ENCODE data around the gene HDAC9. TPM values are rescaled to one million over a fixed set of nuclear protein-coding genes. Genes with fewer than 3 reads are reported as not detected.

HDAC9 gene
- total RNA-seq, 2 experiments from 2014 or later = 0.14 to 0.72 TPM

DNA sequence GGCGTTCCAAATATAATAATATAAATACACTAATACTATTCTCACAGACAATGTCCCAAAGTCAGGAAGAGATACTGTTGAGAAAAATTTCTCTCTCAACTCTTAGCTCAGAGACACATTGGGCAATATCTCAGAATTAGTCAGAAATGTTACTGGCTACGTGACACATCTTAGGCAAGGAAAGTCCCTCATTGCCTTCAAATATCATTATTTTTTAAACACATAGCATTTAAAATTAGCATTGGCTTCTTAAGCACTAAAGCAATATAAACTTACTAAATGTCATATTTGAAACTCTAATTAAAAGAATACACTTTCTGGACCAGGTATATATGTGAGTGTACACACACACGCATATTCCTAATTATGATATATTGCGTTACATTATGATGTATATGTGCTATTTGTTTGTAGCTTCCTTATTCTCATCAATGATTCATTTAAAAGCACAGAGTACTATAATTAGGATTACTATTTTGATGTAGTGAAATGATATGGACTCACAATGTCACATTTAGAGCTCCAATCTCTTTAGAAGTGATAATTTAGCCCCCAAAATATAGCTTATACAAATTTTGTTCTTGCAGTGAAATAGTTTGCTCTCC lies 366.1 kb downstream of the HDAC9 start:
- H3K4me1 Mint-ChIP-seq = peaks cover 2% of the 10 kb centered on the region

DNA sequence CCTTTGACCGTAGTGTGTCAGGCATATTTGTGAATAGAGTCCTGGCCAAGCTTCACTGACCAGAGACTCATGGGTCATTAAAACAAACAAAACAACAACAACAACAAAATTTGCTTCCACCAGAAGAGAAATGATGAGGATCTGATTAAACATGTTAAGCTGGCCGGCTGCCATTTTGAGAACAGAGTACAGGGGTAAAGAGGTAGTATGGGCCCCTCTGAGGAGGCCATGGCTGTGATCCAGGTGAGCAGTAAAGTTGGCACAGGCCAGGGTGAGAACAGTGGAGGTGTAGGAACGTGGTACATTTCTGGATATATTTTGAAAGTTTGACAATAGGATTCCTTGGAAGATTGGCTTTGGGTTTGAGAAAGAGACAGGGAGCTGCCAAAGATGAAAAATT lies 369.4 kb downstream of the HDAC9 start:
- Mint-ChIP-seq H3K36me3 (no peaks in the 10 kb centered on the region), H3K4me3 (no peak overlapping the region), H3K27ac (no peak overlapping the region), H3K27me3 (no peaks in the 10 kb centered on the region), H3K9me3 (peaks cover 7% of the 10 kb centered on the region), H3K4me1 (no peaks in the 10 kb centered on the region)
- DNase-seq = no peak

More for the DNA sequence above, 366.1 kb downstream of the HDAC9 start:
- Mint-ChIP-seq H3K4me3 (no peak overlapping the region), H3K27ac (no peak overlapping the region), H3K36me3 (no peaks in the 10 kb centered on the region), H3K9me3 (peaks cover 4% of the 10 kb centered on the region), H3K27me3 (no peaks in the 10 kb centered on the region)
- DNase-seq = no peak

GRCh38 chr7:18866359-18867036 lies 370.9 kb downstream of the HDAC9 start:
- Mint-ChIP-seq H3K27me3 (no peaks in the 10 kb centered on the region), H3K27ac (no peak overlapping the region), H3K4me3 (no peak overlapping the region), H3K9me3 (peaks cover 8% of the 10 kb centered on the region), H3K36me3 (no peaks in the 10 kb centered on the region), H3K4me1 (no peaks in the 10 kb centered on the region)
- DNase-seq = no peak

DNA sequence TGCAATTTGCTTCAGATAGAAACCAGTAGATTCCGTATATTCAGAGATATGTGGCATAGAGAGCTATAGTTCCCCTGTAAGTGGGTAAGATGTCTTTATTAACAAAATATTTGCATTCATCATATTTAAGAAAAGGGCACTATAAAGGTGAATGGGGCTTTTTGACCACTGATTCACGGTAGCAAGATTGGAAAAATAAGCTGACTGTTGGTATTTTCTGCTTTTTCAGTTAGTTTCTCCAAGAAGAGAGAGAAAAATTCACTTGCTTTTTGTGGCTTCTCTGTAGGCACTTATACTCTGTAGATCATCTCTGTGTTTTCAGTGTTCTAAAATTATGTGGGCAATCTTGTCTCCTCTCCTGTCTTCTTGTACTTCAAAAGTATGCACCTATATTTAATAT lies 376.8 kb downstream of the HDAC9 start:
- Mint-ChIP-seq H3K36me3 (no peaks in the 10 kb centered on the region), H3K4me3 (no peak overlapping the region), H3K4me1 (no peaks in the 10 kb centered on the region), H3K27ac (no peak overlapping the region), H3K27me3 (no peaks in the 10 kb centered on the region), H3K9me3 (peaks cover 6% of the 10 kb centered on the region)
- no peak for DNase-seq

- Mint-ChIP-seq H3K4me3 (no peak overlapping the region), H3K9me3 (peaks cover 1% of the 10 kb centered on the region), H3K27me3 (no peaks in the 10 kb centered on the region), H3K4me1 (no peaks in the 10 kb centered on the region), H3K27ac (no peak overlapping the region), H3K36me3 (no peaks in the 10 kb centered on the region)
- no peak for DNase-seq
Measured at GRCh38 chr7:18873734-18874336, 378.3 kb downstream of the HDAC9 start.

- Mint-ChIP-seq H3K4me1 (no peaks in the 10 kb centered on the region), H3K36me3 (no peaks in the 10 kb centered on the region), H3K27ac (no peak overlapping the region), H3K9me3 (peaks cover 5% of the 10 kb centered on the region), H3K4me3 (no peak overlapping the region), H3K27me3 (no peaks in the 10 kb centered on the region)
- no peak for DNase-seq
Measured at GRCh38 chr7:18874880-18875279, 379.3 kb downstream of the HDAC9 start.

- Mint-ChIP-seq H3K36me3 (no peaks in the 10 kb centered on the region), H3K4me3 (no peak overlapping the region), H3K9me3 (peaks cover 4% of the 10 kb centered on the region), H3K27ac (no peak overlapping the region), H3K4me1 (no peaks in the 10 kb centered on the region), H3K27me3 (no peaks in the 10 kb centered on the region)
- no peak for DNase-seq
Measured at GRCh38 chr7:18877874-18878273, 382.3 kb downstream of the HDAC9 start.

- peaks cover 7% of the 10 kb centered on the region for H3K9me3 Mint-ChIP-seq
- H3K4me1 Mint-ChIP-seq = no peaks in the 10 kb centered on the region
- no peaks in the 10 kb centered on the region for H3K36me3 Mint-ChIP-seq
- no peak overlapping the region for H3K27ac Mint-ChIP-seq
- DNase-seq = no peak
- H3K4me3 Mint-ChIP-seq = no peak overlapping the region
- H3K27me3 Mint-ChIP-seq = no peaks in the 10 kb centered on the region
Measured at GRCh38 chr7:18886832-18887231, 391.3 kb downstream of the HDAC9 start.

- H3K27me3 Mint-ChIP-seq = no peaks in the 10 kb centered on the region
- H3K9me3 Mint-ChIP-seq = peaks cover 7% of the 10 kb centered on the region
- H3K27ac Mint-ChIP-seq = no peak overlapping the region
- no peak for DNase-seq
- no peak overlapping the region for H3K4me3 Mint-ChIP-seq
- no peaks in the 10 kb centered on the region for H3K36me3 Mint-ChIP-seq
- no peaks in the 10 kb centered on the region for H3K4me1 Mint-ChIP-seq
Measured at GRCh38 chr7:18889436-18889835, 393.9 kb downstream of the HDAC9 start.

DNA sequence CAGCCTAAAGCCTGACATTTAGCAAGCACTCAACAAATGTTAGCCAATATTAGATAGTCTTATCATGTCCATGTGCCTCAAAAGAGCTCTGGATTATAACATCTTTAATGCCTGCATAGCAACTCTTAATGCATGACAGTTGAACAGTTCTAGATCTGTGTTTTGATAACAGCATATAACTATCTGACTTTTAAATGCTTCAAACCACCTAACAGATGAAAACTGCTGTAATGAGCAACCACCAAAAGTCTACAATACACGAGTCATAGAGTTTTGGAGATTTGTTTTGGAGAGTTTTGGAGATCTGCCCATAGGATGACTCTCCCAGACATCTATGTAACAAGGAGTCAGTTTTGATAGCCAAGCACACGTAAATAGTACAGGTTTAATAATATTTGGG lies 394.6 kb downstream of the HDAC9 start:
- DNase-seq = no peak

GRCh38 chr7:18890885-18891621 lies 395.5 kb downstream of the HDAC9 start:
- Mint-ChIP-seq H3K4me1 (no peaks in the 10 kb centered on the region), H3K27me3 (no peaks in the 10 kb centered on the region), H3K36me3 (no peaks in the 10 kb centered on the region), H3K4me3 (no peak overlapping the region), H3K27ac (no peak overlapping the region), H3K9me3 (peaks cover 7% of the 10 kb centered on the region)
- no peak for DNase-seq

More for the DNA sequence above, 394.6 kb downstream of the HDAC9 start:
- Mint-ChIP-seq H3K4me3 (no peak overlapping the region), H3K36me3 (no peaks in the 10 kb centered on the region), H3K9me3 (peaks cover 7% of the 10 kb centered on the region), H3K27me3 (no peaks in the 10 kb centered on the region), H3K4me1 (no peaks in the 10 kb centered on the region), H3K27ac (no peak overlapping the region)

DNA sequence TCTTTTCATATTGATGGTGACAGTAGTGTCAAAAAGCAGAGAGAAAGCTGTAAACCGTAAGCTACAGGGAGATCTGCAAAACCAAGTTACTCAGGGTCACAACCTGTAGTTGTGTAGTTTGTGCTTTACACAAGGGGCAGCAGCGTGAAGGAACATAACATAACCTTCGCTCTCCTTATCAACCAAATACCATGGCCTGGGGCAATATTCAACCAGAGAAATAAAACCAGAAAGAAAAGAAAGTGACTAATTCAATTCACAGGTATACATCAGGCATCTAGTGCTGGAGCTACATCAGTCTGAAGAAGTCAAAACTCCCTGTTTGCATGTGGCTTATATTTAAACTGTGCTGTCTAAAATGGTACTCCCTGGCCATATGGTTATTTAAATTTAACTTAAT lies 397.6 kb downstream of the HDAC9 start:
- DNase-seq = no peak
- no peaks in the 10 kb centered on the region for H3K36me3 Mint-ChIP-seq
- H3K27ac Mint-ChIP-seq = no peak overlapping the region
- H3K9me3 Mint-ChIP-seq = peaks cover 4% of the 10 kb centered on the region
- no peak overlapping the region for H3K4me3 Mint-ChIP-seq
- no peaks in the 10 kb centered on the region for H3K27me3 Mint-ChIP-seq
- H3K4me1 Mint-ChIP-seq = no peaks in the 10 kb centered on the region

GRCh38 chr7:18894155-18894554 lies 398.6 kb downstream of the HDAC9 start:
- no peak overlapping the region for H3K4me3 Mint-ChIP-seq
- H3K4me1 Mint-ChIP-seq = no peaks in the 10 kb centered on the region
- DNase-seq = no peak
- H3K9me3 Mint-ChIP-seq = no peaks in the 10 kb centered on the region
- no peaks in the 10 kb centered on the region for H3K27me3 Mint-ChIP-seq
- H3K36me3 Mint-ChIP-seq = no peaks in the 10 kb centered on the region
- no peak overlapping the region for H3K27ac Mint-ChIP-seq

- no peaks in the 10 kb centered on the region for H3K4me1 Mint-ChIP-seq
- no peak overlapping the region for H3K4me3 Mint-ChIP-seq
- H3K36me3 Mint-ChIP-seq = no peaks in the 10 kb centered on the region
- H3K27ac Mint-ChIP-seq = no peak overlapping the region
- H3K9me3 Mint-ChIP-seq = no peaks in the 10 kb centered on the region
- DNase-seq = no peak
- no peaks in the 10 kb centered on the region for H3K27me3 Mint-ChIP-seq
Measured at GRCh38 chr7:18895456-18895855, 399.9 kb downstream of the HDAC9 start.

GRCh38 chr7:18896343-18896975 lies 400.9 kb downstream of the HDAC9 start:
- H3K36me3 Mint-ChIP-seq = no peaks in the 10 kb centered on the region
- H3K27ac Mint-ChIP-seq = no peak overlapping the region
- no peaks in the 10 kb centered on the region for H3K4me1 Mint-ChIP-seq
- H3K9me3 Mint-ChIP-seq = no peaks in the 10 kb centered on the region
- no peaks in the 10 kb centered on the region for H3K27me3 Mint-ChIP-seq
- no peak for DNase-seq
- H3K4me3 Mint-ChIP-seq = no peak overlapping the region
